ENCODE results near the gene ADPRH. TPM values are rescaled to one million over a fixed set of nuclear protein-coding genes. Genes with fewer than 3 reads are reported as not detected.

The ADPRH gene
- total RNA-seq, 1 donor: 7.3 TPM

DNA sequence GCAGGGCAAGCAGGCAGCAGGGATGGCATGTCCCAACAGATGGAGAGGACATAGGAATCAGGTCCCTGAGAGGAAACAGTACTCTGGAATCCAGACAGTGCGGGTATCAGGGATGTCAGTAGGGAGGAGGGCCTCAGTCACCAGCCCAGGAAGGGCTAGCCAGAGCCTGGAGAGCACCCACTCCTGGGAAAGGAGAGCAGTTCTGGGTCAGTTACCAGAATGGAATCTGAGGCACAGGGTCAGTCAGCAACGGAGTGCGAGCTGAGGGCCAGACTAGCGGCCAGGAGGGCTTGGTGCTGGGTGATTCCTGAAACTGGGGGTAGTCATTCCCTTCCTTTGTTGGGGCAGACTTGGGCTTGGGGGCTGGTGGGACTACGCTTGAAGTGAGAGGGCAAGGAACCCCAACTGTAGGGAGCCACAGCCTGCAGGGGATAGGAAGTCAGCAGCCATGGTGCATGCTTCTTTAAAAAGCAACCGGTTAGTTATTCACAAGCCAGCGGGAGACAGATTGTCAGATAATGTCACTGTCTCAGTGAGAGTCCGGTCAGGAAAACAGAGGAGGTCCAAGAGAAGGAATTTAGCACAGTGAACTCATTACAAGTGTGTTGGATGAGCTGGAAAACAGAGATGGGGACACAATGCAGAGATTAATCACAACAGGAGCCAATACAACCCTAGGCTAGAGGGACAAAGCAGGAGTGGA is 46.3 kb downstream of the ADPRH start:
- DNase-seq (ENCODE audit: low read depth in 2 of 3, low spot score in 2 of 3): no peak

GRCh38 chr3:119626196-119626595 is 46.9 kb downstream of the ADPRH start:
- DNase-seq (ENCODE audit: low read depth in 2 of 3, low spot score in 2 of 3): no peak

DNA sequence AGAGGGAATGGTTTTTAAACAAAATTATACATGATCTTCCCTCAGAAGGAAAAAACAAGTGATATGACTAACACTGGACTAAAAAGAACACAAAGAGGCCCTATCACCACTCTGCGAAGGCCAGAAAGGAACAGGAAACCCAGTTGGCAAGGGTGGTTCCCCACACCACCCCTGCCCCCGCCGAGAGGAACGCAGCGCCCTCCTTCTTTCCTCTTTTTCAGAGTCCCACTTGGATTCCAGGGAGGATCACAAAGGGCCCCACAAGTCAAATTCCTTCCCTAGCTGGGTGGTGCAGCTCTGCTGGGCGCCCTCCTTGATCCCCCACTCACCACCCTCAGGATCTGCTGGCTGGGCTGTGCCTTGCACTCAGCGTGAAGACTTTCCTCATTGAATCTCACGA is 48.2 kb downstream of the ADPRH start:
- DNase-seq (ENCODE audit: low read depth in 2 of 3, low spot score in 2 of 3): peak in 1 of 3 donors; percentile 23

DNA sequence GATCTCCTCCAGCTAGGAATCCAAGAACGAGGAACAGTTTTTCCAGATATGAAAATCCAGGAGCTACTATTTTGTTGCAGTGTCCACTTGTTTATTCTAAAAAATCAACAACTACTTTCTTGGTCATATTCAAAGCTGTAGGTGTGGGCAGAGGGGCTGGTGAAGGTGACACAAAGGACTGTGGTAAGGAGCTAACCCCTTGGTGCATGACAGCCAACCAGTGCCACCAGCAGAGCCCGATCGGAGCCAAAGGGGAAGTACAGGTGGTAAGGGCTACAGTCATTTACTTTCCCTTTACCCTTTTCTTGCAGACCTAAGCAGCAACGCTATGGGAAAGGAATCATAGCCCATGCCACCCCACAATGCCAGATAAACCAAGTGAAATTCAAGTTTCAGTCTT is 49.1 kb downstream of the ADPRH start:
- peak in 1 of 3 donors; percentile 46 for DNase-seq (ENCODE audit: low read depth in 2 of 3, low spot score in 2 of 3)

DNA sequence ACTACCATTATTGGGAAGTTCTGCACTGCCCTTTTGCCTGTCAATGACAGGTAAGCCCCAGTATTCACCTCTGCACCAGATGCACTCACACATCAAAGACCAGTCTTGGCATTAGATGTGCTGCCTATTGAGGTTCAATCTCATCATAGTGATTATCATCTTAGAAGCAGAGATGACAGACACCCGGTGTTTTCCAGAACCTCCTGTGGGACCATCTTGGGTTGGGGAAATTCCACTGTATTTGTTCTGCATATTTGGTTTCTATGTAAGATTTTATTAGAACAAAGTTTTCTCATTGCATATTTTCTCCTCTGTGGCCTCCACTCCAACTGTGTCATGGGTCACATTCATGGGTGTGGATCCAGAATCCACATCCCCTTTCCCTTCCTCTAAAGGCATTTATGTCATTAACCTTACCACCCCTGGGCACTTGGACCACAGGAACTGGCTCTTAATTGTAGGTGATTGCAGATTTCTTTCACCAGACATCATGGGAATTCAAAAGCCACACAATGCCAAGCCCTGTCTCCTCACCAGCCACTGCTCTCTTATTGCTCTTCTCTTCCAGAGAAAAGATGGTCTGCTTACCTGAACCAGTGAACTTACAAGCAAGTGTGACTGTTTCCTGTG is 49.6 kb downstream of the ADPRH start:
- no peak for DNase-seq (ENCODE audit: low read depth in 2 of 3, low spot score in 2 of 3)

DNA sequence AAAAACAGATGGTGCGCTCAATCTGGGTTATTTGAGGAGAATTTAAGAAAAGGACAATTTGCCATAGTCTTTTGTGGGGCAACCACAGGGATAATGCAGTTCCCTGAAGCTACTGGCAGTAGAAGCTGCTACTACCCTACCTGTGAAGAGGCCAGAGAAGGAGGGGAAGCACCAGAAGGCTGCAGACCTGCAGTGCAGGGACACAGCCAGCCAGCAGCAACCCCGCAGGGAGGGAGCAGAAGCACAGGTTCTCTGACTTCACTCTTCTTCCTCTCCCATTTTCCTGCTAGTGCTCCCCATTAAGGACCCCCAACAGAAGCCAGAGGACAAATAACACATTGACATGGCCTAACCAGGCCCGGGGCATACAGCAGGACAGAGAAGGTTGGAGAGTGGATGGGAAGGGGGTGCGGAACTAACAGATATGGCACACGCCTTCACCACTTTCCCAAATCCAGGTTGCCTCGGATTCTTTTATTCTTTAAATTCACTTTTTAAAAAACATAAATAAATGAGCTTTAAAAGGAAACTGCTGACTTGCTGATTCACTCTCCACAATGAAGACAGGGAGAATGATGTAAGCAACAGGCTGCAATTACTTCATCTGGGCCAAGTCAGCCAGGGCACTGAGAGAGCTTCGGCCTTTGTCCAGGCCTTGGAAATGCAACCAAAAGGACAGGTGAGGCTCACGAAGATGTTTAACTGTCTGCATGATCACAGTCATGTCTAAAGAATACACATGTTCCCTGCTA is 51.0 kb downstream of the ADPRH start:
- DNase-seq (ENCODE audit: low read depth in 2 of 3, low spot score in 2 of 3): peak in 1 of 3 donors; percentile 34

- DNase-seq (ENCODE audit: low read depth in 2 of 3, low spot score in 2 of 3): no peak
These were observed 51.6 kb downstream of the ADPRH start for GRCh38 chr3:119630880-119631329.

GRCh38 chr3:119631516-119631915 is 52.2 kb downstream of the ADPRH start:
- DNase-seq (ENCODE audit: low read depth in 2 of 3, low spot score in 2 of 3): no peak

- no peak for DNase-seq (ENCODE audit: low read depth in 2 of 3, low spot score in 2 of 3)
These were observed 52.9 kb downstream of the ADPRH start for GRCh38 chr3:119632216-119632615.

- no peak for DNase-seq (ENCODE audit: low read depth in 2 of 3, low spot score in 2 of 3)
These were observed 53.5 kb downstream of the ADPRH start for GRCh38 chr3:119632829-119633228.

DNA sequence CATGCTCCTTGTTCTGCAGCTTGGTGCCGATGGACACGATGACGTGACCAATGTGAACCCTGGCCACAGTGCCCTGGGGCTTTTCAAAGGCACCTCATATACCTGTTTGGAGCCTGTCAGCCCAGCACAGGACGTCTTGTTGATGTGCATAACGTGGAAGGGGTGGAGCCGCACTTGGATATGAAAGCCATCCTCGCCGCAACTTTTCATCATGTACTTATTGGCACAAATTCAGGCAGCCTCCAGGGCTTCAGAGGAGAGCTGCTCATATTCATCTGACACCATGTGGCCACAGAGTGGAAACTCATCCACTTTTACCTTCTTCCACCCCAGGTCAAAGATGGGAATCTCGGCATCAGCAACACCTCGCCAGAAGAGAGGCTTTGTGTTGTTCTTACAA is 56.4 kb downstream of the ADPRH start:
- DNase-seq (ENCODE audit: low read depth in 2 of 3, low spot score in 2 of 3): no peak

DNA sequence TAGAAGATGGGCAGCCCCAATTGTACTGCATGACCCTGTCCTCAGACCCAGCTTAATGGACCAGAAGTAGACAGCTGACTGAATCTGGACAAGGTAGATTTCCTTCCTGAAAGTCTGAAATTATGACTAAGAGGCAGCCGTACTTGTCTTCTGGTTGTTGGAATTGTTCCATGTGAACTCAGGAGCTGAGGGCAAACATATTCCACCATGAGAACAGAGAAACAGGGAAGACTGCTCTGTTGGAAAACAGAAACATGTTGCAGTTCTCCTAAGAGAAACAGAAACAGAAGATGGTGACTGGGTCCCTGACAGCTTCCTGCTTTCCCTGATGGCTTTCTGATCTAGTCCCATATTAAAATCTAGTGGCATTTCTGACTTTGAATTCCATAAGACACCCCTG is 57.0 kb downstream of the ADPRH start:
- DNase-seq (ENCODE audit: low read depth in 2 of 3, low spot score in 2 of 3): no peak

DNA sequence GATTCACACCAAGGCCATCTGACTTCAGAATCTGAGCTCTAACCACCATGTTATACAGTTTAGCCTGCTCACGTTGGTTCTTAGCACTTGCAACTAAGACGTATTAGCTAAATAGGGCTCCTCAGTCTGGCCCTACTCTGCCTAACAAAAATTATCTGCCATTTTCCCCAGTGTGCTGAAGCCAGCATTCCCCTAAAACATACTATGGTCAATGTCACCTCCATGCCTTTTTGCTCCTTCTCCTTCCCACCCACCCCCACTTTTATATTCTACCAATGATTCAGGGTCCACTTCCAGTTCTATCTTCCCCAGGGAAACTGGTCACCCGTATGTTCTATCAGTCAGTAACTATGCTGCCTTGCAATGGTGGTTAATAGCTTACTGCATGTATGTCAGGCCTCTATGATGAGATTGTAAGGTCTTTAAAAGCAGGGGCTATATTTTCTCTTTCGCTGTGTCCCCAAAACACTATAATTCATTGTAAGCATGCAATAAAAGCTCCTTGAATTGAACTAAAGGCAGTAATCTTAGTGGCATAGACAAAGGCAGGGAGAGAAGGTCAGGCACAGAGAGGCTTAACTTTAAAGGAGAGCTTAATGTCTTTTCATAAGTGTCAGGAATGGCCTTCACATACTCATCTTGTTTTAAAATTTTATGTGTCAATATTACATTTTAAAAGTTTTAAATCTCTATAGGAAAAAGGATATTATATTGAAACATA is 57.8 kb downstream of the ADPRH start:
- no peak for DNase-seq (ENCODE audit: low read depth in 2 of 3, low spot score in 2 of 3)

GRCh38 chr3:119637679-119638477 is 58.6 kb downstream of the ADPRH start:
- DNase-seq (ENCODE audit: low read depth in 2 of 3, low spot score in 2 of 3): peak in 2 of 3 donors; percentile 57 to 73

Other genes starting within 250 kb of the ADPRH start
- 40.7 TPM for gene TMEM39A, start 115.9 kb upstream of the ADPRH start, total RNA-seq
- gene POGLUT1, start 110.5 kb upstream of the ADPRH start, total RNA-seq: 12.9 TPM
- gene TIMMDC1, start 80.9 kb upstream of the ADPRH start, total RNA-seq: 62.7 TPM
- 0.54 TPM for gene CD80, start 19.9 kb upstream of the ADPRH start, total RNA-seq
- gene PLA1A, start 18.4 kb downstream of the ADPRH start, total RNA-seq: not detected
- 0.54 TPM for gene POPDC2, start 81.1 kb downstream of the ADPRH start, total RNA-seq
- 7.5 TPM for gene COX17, start 97.9 kb downstream of the ADPRH start, total RNA-seq
- 0.54 TPM for gene CFAP91, start 123.5 kb downstream of the ADPRH start, total RNA-seq
- 2.4 TPM for gene NR1I2, start 202.6 kb downstream of the ADPRH start, total RNA-seq

All from hematopoietic multipotent progenitor cell (in vitro differentiated cells).